Naive B cell (primary cell): ENCODE data around the gene POLD2. TPM values are rescaled to one million over a fixed set of nuclear protein-coding genes. Genes with fewer than 3 reads are reported as not detected.

Experiments used
- ATAC-seq, 2 donors: fragments of 150-1000 bp; cut with Tn5 transposase; 2 replicates each; pipeline ENCODE4 v1.10.0; 2021; ENCODE audit warnings: low read depth in 2 of 2, mild to moderate bottlenecking in 2 of 2, moderate library complexity in 2 of 2
- DNase-seq: peaks from one replicate; pipeline ENCODE4 v3.0.0; 2022
- H3K27ac Mint-ChIP-seq, 6 donors: one replicate each; pipeline ENCODE4 v1.8.0; 2020 to 2022; ENCODE audit warnings: mild to moderate bottlenecking in 6 of 6, mixed read lengths in 6 of 6, moderate library complexity in 5 of 6, inconsistent platforms in 2 of 6
- H3K27me3 Mint-ChIP-seq, 3 donors: one replicate each; pipeline ENCODE4 v1.8.0; 2021 to 2022; ENCODE audit warnings: mixed read lengths in 3 of 3, mild to moderate bottlenecking in 1 of 3
- H3K36me3 Mint-ChIP-seq, 2 donors: one replicate each; pipeline ENCODE4 v1.8.0; 2020 to 2022; ENCODE audit warnings: mixed read lengths in 2 of 2, inconsistent platforms in 1 of 2, mild to moderate bottlenecking in 1 of 2
- H3K4me1 Mint-ChIP-seq, 3 donors: one replicate each; pipeline ENCODE4 v1.8.0; 2020 to 2022; ENCODE audit warnings: mixed read lengths in 3 of 3, inconsistent platforms in 1 of 3, mild to moderate bottlenecking in 1 of 3, moderate library complexity in 1 of 3
- H3K4me3 Mint-ChIP-seq, 8 donors: one replicate each; pipeline ENCODE4 v1.8.0; 2020 to 2022; ENCODE audit warnings: mild to moderate bottlenecking in 8 of 8, mixed read lengths in 8 of 8, moderate library complexity in 8 of 8, inconsistent platforms in 2 of 8
- H3K9me3 Mint-ChIP-seq, 7 donors: one replicate each; pipeline ENCODE4 v1.8.0; 2020 to 2022; ENCODE audit warnings: mixed read lengths in 7 of 7, mild to moderate bottlenecking in 5 of 7, inconsistent platforms in 2 of 7, moderate library complexity in 1 of 7
- polyA plus RNA-seq, 6 donors: library from polyadenylated mRNA; unstranded; fragments of 300-500 nt; fragmentation: Illumina TruSeq; gene quantifications; one replicate each; pipeline ENCODE4 v1.2.3, GENCODE V29; 2021; ENCODE audit warnings: low read depth in 6 of 6

Gene POLD2
- polyA plus RNA-seq, 6 donors from 2014 or later = 80.6 to 128 (median 88.6) TPM

GRCh38 chr7:44079331-44080021 lies 43.9 kb downstream of the POLD2 start:
- Mint-ChIP-seq H3K36me3 (peaks cover 16 to 26% of the 10 kb centered on the region in 2 donors), H3K9me3 (no peaks in the 10 kb centered on the region), H3K27ac (peak overlapping the region in 5 of 6 donors; percentile 26 to 98 (median 96)), H3K4me1 (peaks cover 31 to 73% (median 68%) of the 10 kb centered on the region in 3 donors), H3K4me3 (peak overlapping the region in 7 of 8 donors; percentile 19 to 91 (median 56)), H3K27me3 (no peaks in the 10 kb centered on the region)
- DNase-seq (no peak), ATAC-seq (no peak)

GRCh38 chr7:44078521-44078920 lies 44.8 kb downstream of the POLD2 start:
- Mint-ChIP-seq H3K36me3 (peaks cover 16 to 26% of the 10 kb centered on the region in 2 donors), H3K4me3 (peak overlapping the region; percentile 48 to 86 (median 78)), H3K27ac (peak overlapping the region; percentile 95 to 98 (median 96)), H3K4me1 (peaks cover 31 to 75% (median 69%) of the 10 kb centered on the region in 3 donors), H3K27me3 (no peaks in the 10 kb centered on the region), H3K9me3 (no peaks in the 10 kb centered on the region)
- DNase-seq (no peak), ATAC-seq (no peak)

- peaks cover 16 to 26% of the 10 kb centered on the region in 2 donors for H3K36me3 Mint-ChIP-seq
- H3K9me3 Mint-ChIP-seq = no peaks in the 10 kb centered on the region
- H3K27me3 Mint-ChIP-seq = no peaks in the 10 kb centered on the region
- H3K4me1 Mint-ChIP-seq = peaks cover 38 to 81% (median 75%) of the 10 kb centered on the region in 3 donors
- peak overlapping the region; percentile 72 to 98 (median 96) for H3K27ac Mint-ChIP-seq
- H3K4me3 Mint-ChIP-seq = peak overlapping the region in 7 of 8 donors; percentile 9 to 86 (median 71)
- no peak for ATAC-seq
- DNase-seq = no peak
Measured at GRCh38 chr7:44077681-44078091, 45.7 kb downstream of the POLD2 start.

DNA sequence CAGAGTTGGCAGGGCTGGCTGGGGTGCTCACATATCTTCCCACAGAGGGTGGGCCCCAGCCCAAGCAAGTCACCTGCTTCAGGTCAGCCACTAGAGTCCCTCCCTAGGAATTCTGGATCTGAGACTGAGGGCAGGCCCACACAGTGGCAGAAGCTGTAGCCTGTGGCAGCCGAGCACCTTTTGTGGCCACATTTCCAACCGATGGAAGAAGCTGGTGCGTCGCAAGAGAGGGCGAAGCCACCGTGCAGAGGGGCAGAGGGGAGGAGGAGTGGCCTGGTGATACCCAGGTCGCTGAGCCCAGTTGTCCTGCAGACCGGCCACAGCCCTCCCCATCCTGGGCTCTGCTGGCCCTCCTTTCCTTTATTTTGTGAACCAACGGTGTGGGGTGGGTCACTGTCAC lies 46.3 kb downstream of the POLD2 start:
- ATAC-seq (no peak), DNase-seq (no peak)
- H3K27ac Mint-ChIP-seq = peak overlapping the region; percentile 92 to 98 (median 96)
- peaks cover 44 to 87% (median 81%) of the 10 kb centered on the region in 3 donors for H3K4me1 Mint-ChIP-seq
- peak overlapping the region in 1 of 8 donors; percentile 33 for H3K4me3 Mint-ChIP-seq
- H3K36me3 Mint-ChIP-seq = peaks cover 16 to 26% of the 10 kb centered on the region in 2 donors
- H3K27me3 Mint-ChIP-seq = no peaks in the 10 kb centered on the region
- H3K9me3 Mint-ChIP-seq = no peaks in the 10 kb centered on the region

DNA sequence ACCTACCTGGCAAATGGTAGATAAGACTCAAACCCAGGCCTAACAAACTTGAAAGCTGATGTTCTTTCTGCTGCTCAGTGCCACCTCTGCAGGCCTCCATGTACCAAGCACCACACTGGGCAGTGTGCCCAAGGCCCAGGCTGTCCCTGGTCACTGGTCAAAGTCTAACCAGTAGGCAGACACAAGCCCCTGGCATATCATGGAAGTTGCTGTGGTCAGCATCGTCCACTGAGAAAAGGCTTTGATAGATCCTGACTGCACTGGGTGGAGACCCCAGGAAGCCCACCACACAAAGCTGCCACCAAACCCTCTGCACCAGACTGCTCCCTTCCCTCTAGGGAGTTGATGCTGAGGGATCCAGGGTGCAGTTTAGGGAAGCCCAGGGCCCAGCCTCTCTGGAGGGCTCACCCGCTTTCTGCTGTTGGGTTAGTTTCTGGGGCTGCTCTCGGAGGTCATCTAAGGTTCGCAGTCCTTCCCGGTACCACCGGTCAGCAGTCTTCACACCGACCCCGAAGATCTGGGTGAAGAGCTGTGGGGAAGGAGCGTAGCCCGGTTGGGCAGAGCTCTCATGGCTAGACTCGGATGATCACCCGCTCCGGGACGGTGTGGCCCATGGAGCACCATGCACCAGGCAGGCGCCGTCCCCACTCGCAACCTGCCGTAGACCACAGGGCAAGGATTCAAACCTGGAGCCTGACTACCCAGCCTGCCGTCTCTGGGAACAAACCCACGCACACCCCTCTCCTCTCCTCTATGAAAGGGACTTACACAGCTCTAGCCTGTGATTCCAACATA lies 47.0 kb downstream of the POLD2 start:
- no peaks in the 10 kb centered on the region for H3K9me3 Mint-ChIP-seq
- no peak for ATAC-seq
- peak overlapping the region in 1 of 8 donors; percentile 39 for H3K4me3 Mint-ChIP-seq
- H3K27me3 Mint-ChIP-seq = no peaks in the 10 kb centered on the region
- H3K36me3 Mint-ChIP-seq = peaks cover 16 to 23% of the 10 kb centered on the region in 2 donors
- no peak for DNase-seq
- H3K4me1 Mint-ChIP-seq = peaks cover 46 to 87% (median 86%) of the 10 kb centered on the region in 3 donors
- peak overlapping the region; percentile 90 to 99 (median 98) for H3K27ac Mint-ChIP-seq

GRCh38 chr7:44075296-44076075 lies 47.9 kb downstream of the POLD2 start:
- peak overlapping the region in 5 of 8 donors; percentile 19 to 60 (median 40) for H3K4me3 Mint-ChIP-seq
- H3K27ac Mint-ChIP-seq = peak overlapping the region; percentile 94 to 99 (median 98)
- H3K27me3 Mint-ChIP-seq = no peaks in the 10 kb centered on the region
- H3K9me3 Mint-ChIP-seq = no peaks in the 10 kb centered on the region
- ATAC-seq (no peak), DNase-seq (no peak)
- peaks cover 16% of the 10 kb centered on the region in 2 donors for H3K36me3 Mint-ChIP-seq
- peaks cover 39 to 86% (median 86%) of the 10 kb centered on the region in 3 donors for H3K4me1 Mint-ChIP-seq

GRCh38 chr7:44074349-44074695 lies 49.0 kb downstream of the POLD2 start:
- Mint-ChIP-seq H3K9me3 (no peaks in the 10 kb centered on the region), H3K27ac (peak overlapping the region; percentile 97 to 99 (median 99)), H3K27me3 (no peaks in the 10 kb centered on the region), H3K4me3 (peak overlapping the region; percentile 60 to 90 (median 74)), H3K4me1 (peaks cover 43 to 89% (median 88%) of the 10 kb centered on the region in 3 donors), H3K36me3 (peaks cover 16% of the 10 kb centered on the region in 2 donors)
- DNase-seq = no peak
- peak; percentile 11 to 17 for ATAC-seq

DNA sequence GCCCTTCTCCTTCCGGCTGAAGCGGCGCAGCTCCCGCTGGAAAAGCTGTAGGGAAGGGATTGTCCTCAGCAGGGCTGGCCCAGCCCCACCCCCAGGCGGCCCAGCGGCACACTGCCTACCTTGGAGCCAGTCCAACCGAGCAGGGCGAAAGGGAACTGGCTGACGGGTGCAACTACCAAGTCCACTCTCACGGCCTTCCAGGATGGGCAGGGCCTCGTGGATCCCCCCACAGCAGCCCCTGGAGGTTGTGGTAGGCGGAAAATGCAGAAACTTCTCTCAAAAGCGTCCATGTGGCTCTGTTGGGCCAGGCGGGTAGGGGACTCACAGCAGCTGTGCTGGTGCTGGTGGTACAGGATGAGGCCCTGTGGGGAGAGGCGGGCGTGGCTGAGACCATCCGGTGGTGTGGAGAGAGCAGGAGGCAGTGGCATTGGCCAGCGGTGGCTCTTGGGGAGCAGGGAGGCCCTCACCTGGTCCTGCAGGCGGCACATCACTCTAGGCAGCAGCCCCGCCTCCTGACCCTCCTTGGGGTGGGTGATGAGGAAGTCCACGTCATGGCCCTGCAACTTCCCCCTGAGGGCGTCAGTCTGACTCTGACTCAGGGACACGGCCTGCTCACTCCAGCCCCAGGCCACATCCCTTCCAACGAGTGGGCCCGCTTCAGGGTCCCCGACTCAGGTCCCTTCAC lies 49.5 kb downstream of the POLD2 start:
- Mint-ChIP-seq H3K27me3 (no peaks in the 10 kb centered on the region), H3K4me3 (peak overlapping the region; percentile 60 to 90 (median 76)), H3K9me3 (no peaks in the 10 kb centered on the region), H3K4me1 (peaks cover 44 to 90% (median 88%) of the 10 kb centered on the region in 3 donors), H3K27ac (peak overlapping the region; percentile 97 to 99 (median 99)), H3K36me3 (peaks cover 16% of the 10 kb centered on the region in 2 donors)
- ATAC-seq = peak; percentile 93 to 95
- DNase-seq = peak; percentile 87

DNA sequence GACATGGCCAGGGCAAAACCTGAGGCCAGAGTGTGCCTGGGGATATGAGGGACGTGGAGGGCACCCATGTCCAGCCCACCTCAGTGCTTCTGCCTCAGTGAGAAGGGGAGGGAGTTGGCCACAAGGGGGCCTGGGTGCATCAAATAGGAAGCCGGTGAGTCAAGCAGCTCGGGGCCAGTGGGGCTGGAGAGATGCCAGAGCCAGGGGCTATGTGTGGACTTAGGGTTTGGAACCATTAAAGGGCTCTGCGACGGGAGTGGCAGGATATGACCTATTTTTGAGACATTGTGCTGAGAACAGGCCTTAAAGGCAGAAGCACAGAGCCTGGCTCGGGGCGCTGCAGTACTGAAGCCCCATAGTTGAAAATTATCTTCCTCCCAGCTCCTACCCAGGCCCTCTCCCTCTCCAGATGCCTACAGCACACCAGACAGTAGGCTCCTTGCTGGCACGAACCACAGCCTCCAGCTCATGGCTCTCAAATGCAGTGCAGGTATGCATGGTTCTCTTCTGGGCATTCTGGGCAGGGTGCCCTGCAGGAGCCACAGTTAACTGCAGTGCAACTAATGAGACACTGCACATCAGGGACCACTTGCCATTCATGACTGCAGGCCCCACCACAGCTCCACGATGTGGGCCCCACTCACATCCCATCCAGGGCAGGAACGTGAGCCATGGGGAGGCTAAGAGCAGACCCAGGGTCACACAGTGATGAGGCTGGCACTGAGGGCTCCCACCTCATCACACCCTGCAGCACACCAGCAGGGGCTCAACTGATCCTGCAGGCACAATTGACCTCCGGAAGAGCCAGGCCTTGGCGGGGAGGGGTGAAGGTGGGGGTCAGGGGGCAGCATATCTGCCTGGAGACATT lies 50.8 kb downstream of the POLD2 start:
- Mint-ChIP-seq H3K4me1 (peaks cover 42 to 89% (median 88%) of the 10 kb centered on the region in 3 donors), H3K4me3 (peak overlapping the region in 4 of 8 donors; percentile 15 to 69 (median 37))

GRCh38 chr7:44071726-44072363 lies 51.5 kb downstream of the POLD2 start:
- Mint-ChIP-seq H3K4me3 (peak overlapping the region in 3 of 8 donors; percentile 6 to 53 (median 21)), H3K4me1 (peaks cover 44 to 91% (median 88%) of the 10 kb centered on the region in 3 donors), H3K27me3 (no peaks in the 10 kb centered on the region), H3K27ac (peak overlapping the region; percentile 93 to 99 (median 96)), H3K9me3 (peaks cover 0 to 1% (median 0%) of the 10 kb centered on the region in 7 donors), H3K36me3 (no peaks in the 10 kb centered on the region)
- ATAC-seq (no peak), DNase-seq (no peak)

More for the DNA sequence above, 50.8 kb downstream of the POLD2 start:
- no peak for DNase-seq
- Mint-ChIP-seq H3K9me3 (no peaks in the 10 kb centered on the region), H3K36me3 (peaks cover 4 to 8% of the 10 kb centered on the region in 2 donors), H3K27me3 (no peaks in the 10 kb centered on the region), H3K27ac (peak overlapping the region; percentile 93 to 99 (median 96))
- no peak for ATAC-seq

- DNase-seq (no peak), ATAC-seq (no peak)
- peak overlapping the region in 4 of 6 donors; percentile 14 to 76 (median 27) for H3K27ac Mint-ChIP-seq
- H3K27me3 Mint-ChIP-seq = no peaks in the 10 kb centered on the region
- peak overlapping the region in 1 of 8 donors; percentile 68 for H3K4me3 Mint-ChIP-seq
- H3K4me1 Mint-ChIP-seq = peaks cover 52 to 86% (median 75%) of the 10 kb centered on the region in 3 donors
- H3K9me3 Mint-ChIP-seq = peaks cover 0 to 3% (median 0%) of the 10 kb centered on the region in 7 donors
- H3K36me3 Mint-ChIP-seq = no peaks in the 10 kb centered on the region
Measured at GRCh38 chr7:44068054-44068453, 55.3 kb downstream of the POLD2 start.
